Left lung (tissue), 10 donors: ENCODE measurements around the gene SCGB1C2. TPM values are rescaled to one million over a fixed set of nuclear protein-coding genes. Genes with fewer than 3 reads are reported as not detected.
A peak's percentile ranks its signal among the peaks of the same experiment; 100 is the strongest.

Experiments
- ATAC-seq: fragments of 200-7000 bp; cut with Tn5 transposase; one replicate; pipeline ENCODE4 v1.9.1; 2020; ENCODE audit warnings: moderate library complexity
- DNase-seq, 4 donors: peaks; one replicate each; pipeline ENCODE4 v3.0.0-alpha.2; 2013 to 2020
- H3K27ac ChIP-seq, 2 donors: fragments of 200-600 bp; sonication (generic) in 1 of 2; one replicate each; pipeline versions ENCODE4 v1.5.0 to v1.8.0; 2020 to 2021
- H3K27me3 ChIP-seq, 2 donors: fragments of 200-600 bp; sonication (generic) in 1 of 2; one replicate each; pipeline versions ENCODE4 v1.5.0 to v1.8.0; 2020 to 2021
- H3K36me3 ChIP-seq, 2 donors: fragments of 200-600 bp; sonication (generic) in 1 of 2; one replicate each; pipeline versions ENCODE4 v1.5.0 to v1.8.0; 2020 to 2021
- H3K4me1 ChIP-seq, 2 donors: fragments of 200-600 bp; one replicate each; pipeline ENCODE4 v1.8.0; 2021
- H3K4me3 ChIP-seq, 2 donors: fragments of 200-600 bp; sonication (generic) in 1 of 2; one replicate each; pipeline versions ENCODE4 v1.5.0 to v1.8.0; 2020 to 2021; ENCODE audit warnings: mild to moderate bottlenecking in 1 of 2
- H3K9me3 ChIP-seq, 2 donors: fragments of 200-600 bp; sonication (generic) in 1 of 2; one replicate each; pipeline versions ENCODE4 v1.5.0 to v1.8.0; 2020 to 2021
- intact Hi-C, 2 donors: fragments of 100-400 bp; cut with DNase I; formaldehyde crosslinking; loops; one replicate each; pipeline versions ENCODE4 v1.11.2 to v1.14.2; 2022
- polyA plus RNA-seq, 6 donors: library from polyadenylated mRNA; unstranded; fragments of 120-200 nt; gene quantifications; one replicate each; pipeline ENCODE4 v1.2.1, GENCODE V29; 2013; ENCODE audit not compliant: insufficient read length in 6 of 6
- total RNA-seq, 2 donors: library from RNA; stranded (reverse); fragmentation: NEBNext Ultra II Directional; extraction: Animal tissue kit (Norgen Biotek cat#: 25700); gene quantifications; one replicate each; pipeline ENCODE4 v1.2.1, GENCODE V29; 2021
- TF ChIP-seq, protein P1 (sequence below), 2 donors: fragments of 200-600 bp; sonication (generic) in 1 of 2; IDR thresholded peaks; one replicate each; pipeline versions ENCODE4 v1.5.0 to v1.8.0; 2021; ENCODE audit warnings: antibody characterized with exemption in 2 of 2
- donor health status: DM: no; HTN: yes; CAD: no.
- donor health status: DM: no; HTN: no; CAD: no.

Gene SCGB1C2
- total and polyA plus RNA-seq, 8 donors: not detected

DNA sequence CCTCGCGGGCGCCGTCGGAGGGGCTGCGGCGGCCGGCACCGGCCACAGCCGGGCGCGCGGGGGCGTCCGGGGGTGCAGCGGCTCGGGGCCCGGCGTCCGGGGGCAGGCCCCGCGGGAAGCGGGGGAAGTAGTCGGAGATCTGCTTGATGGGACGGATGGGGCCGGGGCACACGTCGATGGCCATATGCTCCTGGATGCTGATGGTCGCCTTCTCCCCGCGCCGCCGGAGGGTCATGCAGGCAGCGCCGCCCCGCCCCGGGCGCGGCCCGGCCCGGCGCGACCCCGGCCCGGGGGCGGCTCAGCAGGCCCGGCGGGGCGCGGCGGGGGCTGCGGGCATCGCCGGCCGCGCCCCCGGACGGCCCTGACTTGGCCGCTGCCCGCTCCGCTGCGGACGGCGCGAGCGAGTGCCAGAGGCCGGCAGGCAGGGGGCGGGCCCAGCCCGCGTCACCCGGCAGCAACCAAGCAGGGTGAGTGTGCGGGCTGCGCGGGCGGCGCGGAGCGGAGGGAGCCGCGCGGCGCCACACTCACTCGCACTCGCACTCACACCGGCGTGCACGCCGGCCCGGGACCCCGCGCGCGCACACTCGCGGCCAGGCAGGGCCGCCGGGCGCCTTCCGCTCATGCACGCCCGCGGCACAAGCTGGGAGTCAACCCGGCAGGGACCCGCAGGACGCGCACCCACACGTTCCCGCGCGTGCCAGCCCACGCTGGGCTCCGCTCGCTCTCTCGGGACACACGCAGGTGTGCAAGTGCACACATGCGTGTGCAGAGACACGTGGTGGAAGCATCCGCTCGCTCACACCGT, 44.1 kb downstream of the SCGB1C2 start, which contains the start of gene DOC2B:
Gene DOC2B (minus strand): TSS at position 406 of the 805 bp plus-strand sequence. CDS start 171 bp downstream, at position 235.
- intact Hi-C loops: no loop called here
- peak within 1 kb of the TSS; percentile 13 to 57 for H3K27ac ChIP-seq
- TF ChIP-seq, protein P1, sequence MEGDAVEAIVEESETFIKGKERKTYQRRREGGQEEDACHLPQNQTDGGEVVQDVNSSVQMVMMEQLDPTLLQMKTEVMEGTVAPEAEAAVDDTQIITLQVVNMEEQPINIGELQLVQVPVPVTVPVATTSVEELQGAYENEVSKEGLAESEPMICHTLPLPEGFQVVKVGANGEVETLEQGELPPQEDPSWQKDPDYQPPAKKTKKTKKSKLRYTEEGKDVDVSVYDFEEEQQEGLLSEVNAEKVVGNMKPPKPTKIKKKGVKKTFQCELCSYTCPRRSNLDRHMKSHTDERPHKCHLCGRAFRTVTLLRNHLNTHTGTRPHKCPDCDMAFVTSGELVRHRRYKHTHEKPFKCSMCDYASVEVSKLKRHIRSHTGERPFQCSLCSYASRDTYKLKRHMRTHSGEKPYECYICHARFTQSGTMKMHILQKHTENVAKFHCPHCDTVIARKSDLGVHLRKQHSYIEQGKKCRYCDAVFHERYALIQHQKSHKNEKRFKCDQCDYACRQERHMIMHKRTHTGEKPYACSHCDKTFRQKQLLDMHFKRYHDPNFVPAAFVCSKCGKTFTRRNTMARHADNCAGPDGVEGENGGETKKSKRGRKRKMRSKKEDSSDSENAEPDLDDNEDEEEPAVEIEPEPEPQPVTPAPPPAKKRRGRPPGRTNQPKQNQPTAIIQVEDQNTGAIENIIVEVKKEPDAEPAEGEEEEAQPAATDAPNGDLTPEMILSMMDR (IDR thresholded peaks at IDR 0.05): no peak
- ATAC-seq (peak; percentile 85), DNase-seq (peak; percentile 23 to 93 (median 54))
- H3K27me3 ChIP-seq: peaks cover 21 to 62% of the 10 kb centered on the region in 2 donors
- no peaks in the 10 kb centered on the region for H3K9me3 ChIP-seq
- peaks cover 0 to 43% of the 10 kb centered on the region in 2 donors for H3K4me1 ChIP-seq
- H3K36me3 ChIP-seq: no peaks in the 10 kb centered on the region
- H3K4me3 ChIP-seq: peak within 1 kb of the TSS; percentile 21 to 42

DNA sequence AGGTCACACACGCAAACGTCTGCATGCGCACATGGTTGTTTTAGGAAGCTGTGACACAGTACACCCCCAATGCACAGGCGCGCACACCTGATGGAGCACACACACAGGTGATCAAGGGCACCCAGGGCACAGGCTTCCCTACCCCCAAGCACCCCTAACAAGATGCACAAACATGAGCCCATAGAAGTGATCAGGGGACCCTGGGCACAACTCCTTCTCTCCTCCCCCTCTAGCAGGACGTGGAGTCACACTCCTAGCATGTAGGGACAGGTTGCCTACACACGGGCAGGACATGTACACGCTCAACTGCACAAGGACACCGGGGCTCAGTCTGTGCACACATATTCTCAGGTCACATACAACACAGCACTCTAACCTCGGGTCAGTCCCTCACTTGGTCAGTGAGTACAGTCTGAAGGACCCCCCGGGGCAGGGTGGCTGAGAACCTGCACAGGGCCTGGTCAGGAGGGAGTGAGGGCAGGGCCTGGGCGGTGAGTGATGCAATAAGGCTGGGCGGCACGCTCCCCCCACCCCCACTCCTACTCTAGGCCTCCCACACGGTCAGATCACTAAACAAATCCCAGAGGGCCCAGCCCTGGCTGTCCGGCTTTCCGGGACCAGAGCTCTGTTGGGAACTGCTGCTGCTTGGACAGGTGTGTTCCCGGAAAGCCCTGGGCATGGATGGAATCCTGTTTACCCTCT, 44.8 kb downstream of the SCGB1C2 start:
- peak in 1 of 4 donors; percentile 47 for DNase-seq

GRCh38 chr17:183021-183420, 45.7 kb downstream of the SCGB1C2 start:
- H3K27me3 ChIP-seq: peaks cover 21 to 52% of the 10 kb centered on the region in 2 donors
- TF ChIP-seq, protein P1 (IDR thresholded peaks at IDR 0.05): no peak

More for the DNA sequence above, 44.8 kb downstream of the SCGB1C2 start:
- peaks cover 0 to 43% of the 10 kb centered on the region in 2 donors for H3K4me1 ChIP-seq
- intact Hi-C loops: no loop called here
- H3K27ac ChIP-seq: no peak overlapping the region
- H3K9me3 ChIP-seq: no peaks in the 10 kb centered on the region
- H3K36me3 ChIP-seq: no peaks in the 10 kb centered on the region
- ATAC-seq: peak; percentile 89
- H3K27me3 ChIP-seq: peaks cover 21 to 60% of the 10 kb centered on the region in 2 donors
- H3K4me3 ChIP-seq: peak overlapping the region in 1 of 2 donors; percentile 42
- TF ChIP-seq, protein P1 (IDR thresholded peaks at IDR 0.05): no peak

GRCh38 chr17:185445-186138, 48.2 kb downstream of the SCGB1C2 start:
- intact Hi-C loops: no loop called here
- ATAC-seq (no peak), DNase-seq (peak in 1 of 4 donors; percentile 25)
- no peak overlapping the region for H3K27ac ChIP-seq
- TF ChIP-seq, protein P1 (IDR thresholded peaks at IDR 0.05): no peak
- H3K36me3 ChIP-seq: no peaks in the 10 kb centered on the region
- peaks cover 10 to 26% of the 10 kb centered on the region in 2 donors for H3K27me3 ChIP-seq
- H3K4me1 ChIP-seq: peaks cover 0 to 28% of the 10 kb centered on the region in 2 donors
- H3K4me3 ChIP-seq: no peak overlapping the region
- H3K9me3 ChIP-seq: no peaks in the 10 kb centered on the region

More at GRCh38 chr17:183021-183420, 45.7 kb downstream of the SCGB1C2 start:
- DNase-seq (no peak), ATAC-seq (no peak)
- Histone ChIP-seq H3K27ac (no peak overlapping the region), H3K4me1 (peaks cover 0 to 43% of the 10 kb centered on the region in 2 donors), H3K36me3 (no peaks in the 10 kb centered on the region), H3K9me3 (no peaks in the 10 kb centered on the region), H3K4me3 (no peak overlapping the region)
- intact Hi-C loops: no loop called here
